ENCODE measurements around the gene TAF4.

DNA sequence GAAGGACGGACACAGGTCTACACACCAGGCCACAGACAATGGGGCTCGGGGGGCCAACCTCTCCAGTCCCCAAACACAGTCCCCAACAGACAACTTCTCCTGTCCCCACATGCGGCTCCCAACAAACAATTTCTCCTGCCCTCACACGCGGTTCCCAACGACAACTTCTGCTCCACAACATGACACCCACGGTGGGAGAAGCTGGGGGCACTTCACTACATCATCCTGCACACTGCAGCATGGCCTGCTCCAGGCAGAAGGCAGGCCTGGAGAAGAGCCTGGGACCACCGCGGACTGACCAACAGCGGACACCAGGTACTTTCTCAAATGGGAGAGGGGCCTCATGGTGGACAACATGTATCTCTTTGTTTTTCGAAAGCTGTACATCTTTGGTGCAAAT is 6.7 kb downstream of the TAF4 start:
- TF ChIP-seq, protein P1, sequence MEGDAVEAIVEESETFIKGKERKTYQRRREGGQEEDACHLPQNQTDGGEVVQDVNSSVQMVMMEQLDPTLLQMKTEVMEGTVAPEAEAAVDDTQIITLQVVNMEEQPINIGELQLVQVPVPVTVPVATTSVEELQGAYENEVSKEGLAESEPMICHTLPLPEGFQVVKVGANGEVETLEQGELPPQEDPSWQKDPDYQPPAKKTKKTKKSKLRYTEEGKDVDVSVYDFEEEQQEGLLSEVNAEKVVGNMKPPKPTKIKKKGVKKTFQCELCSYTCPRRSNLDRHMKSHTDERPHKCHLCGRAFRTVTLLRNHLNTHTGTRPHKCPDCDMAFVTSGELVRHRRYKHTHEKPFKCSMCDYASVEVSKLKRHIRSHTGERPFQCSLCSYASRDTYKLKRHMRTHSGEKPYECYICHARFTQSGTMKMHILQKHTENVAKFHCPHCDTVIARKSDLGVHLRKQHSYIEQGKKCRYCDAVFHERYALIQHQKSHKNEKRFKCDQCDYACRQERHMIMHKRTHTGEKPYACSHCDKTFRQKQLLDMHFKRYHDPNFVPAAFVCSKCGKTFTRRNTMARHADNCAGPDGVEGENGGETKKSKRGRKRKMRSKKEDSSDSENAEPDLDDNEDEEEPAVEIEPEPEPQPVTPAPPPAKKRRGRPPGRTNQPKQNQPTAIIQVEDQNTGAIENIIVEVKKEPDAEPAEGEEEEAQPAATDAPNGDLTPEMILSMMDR (IDR thresholded peaks at IDR 0.05; ENCODE audit: insufficient read depth, low read length, poor library complexity, severe bottlenecking), result no peak
- no peak for TF ChIP-seq EZH2phosphoT487 (conservative IDR thresholded peaks at IDR 0.05; ENCODE audit: low read length)
